Caco-2 (cell line): ENCODE data around the gene TNS1. TPM values are rescaled to one million over a fixed set of nuclear protein-coding genes. Genes with fewer than 3 reads are reported as not detected.

Experiments
- BruUV-seq: library from RNA; stranded (reverse); fragments of 400-500 nt; replicated peaks from 2 replicates; lab custom pipeline; 2021; lab: Mats Ljungman, UMichigan
- CTCF ChIA-PET: fragments of 300-600 bp; sonication (Branson Sonifier 250); formaldehyde crosslinking; loops from one replicate; lab custom pipeline; 2022; ENCODE audit warnings: antibody characterized with exemption; lab: Charles Lee
- POLR2A ChIA-PET: fragments of 300-600 bp; sonication (Branson Sonifier 250); formaldehyde crosslinking; loops from one replicate; lab custom pipeline; 2022; ENCODE audit warnings: antibody characterized with exemption; lab: Charles Lee
- DNase-seq, 2 experiments: peaks; one replicate each; pipeline versions ENCODE4 v3.0.0 to v3.0.0-alpha.2; 2020 to 2022
- H3K27me3 ChIP-seq: replicated peaks from 2 replicates; pipeline ENCODE4 v1.6.0; 2011; ENCODE audit warnings: low read length; ENCODE audit not compliant: control insufficient read depth, insufficient read depth
- H3K36me3 ChIP-seq: 2 replicates; pipeline ENCODE4 v1.5.1; 2011; ENCODE audit warnings: low read length; ENCODE audit not compliant: control insufficient read depth, insufficient read depth
- H3K4me1 ChIP-seq: fragments of 250-450 bp; sonication (Bioruptor Pico); 2 replicates; pipeline ENCODE4 v1.5.1; 2020; ENCODE audit warnings: mild to moderate bottlenecking
- H3K4me3 ChIP-seq: 2 replicates; pipeline ENCODE4 v1.5.1; 2011; ENCODE audit warnings: low read depth, mild to moderate bottlenecking, control low read depth, low read length
- H3K9me3 ChIP-seq: fragments of 250-450 bp; sonication (Bioruptor Pico); 2 replicates; pipeline ENCODE4 v1.5.1; 2020; ENCODE audit warnings: mild to moderate bottlenecking, moderate library complexity
- H3K27ac Mint-ChIP-seq: one replicate; pipeline ENCODE4 v1.8.0; 2022; ENCODE audit warnings: mixed read lengths; ENCODE audit not compliant: unreplicated experiment
- H3K27me3 Mint-ChIP-seq: one replicate; pipeline ENCODE4 v1.8.0; 2022; ENCODE audit warnings: mixed read lengths; ENCODE audit not compliant: insufficient read depth, unreplicated experiment
- H3K36me3 Mint-ChIP-seq: one replicate; pipeline ENCODE4 v1.8.0; 2022; ENCODE audit warnings: mild to moderate bottlenecking, mixed read lengths; ENCODE audit not compliant: insufficient read depth, unreplicated experiment
- H3K4me1 Mint-ChIP-seq: one replicate; pipeline ENCODE4 v1.8.0; 2022; ENCODE audit warnings: low read depth, mixed read lengths; ENCODE audit not compliant: unreplicated experiment
- H3K4me3 Mint-ChIP-seq: one replicate; pipeline ENCODE4 v1.8.0; 2022; ENCODE audit warnings: mild to moderate bottlenecking, moderate library complexity, mixed read lengths; ENCODE audit not compliant: unreplicated experiment
- H3K9me3 Mint-ChIP-seq: one replicate; pipeline ENCODE4 v1.8.0; 2022; ENCODE audit warnings: mixed read lengths; ENCODE audit not compliant: unreplicated experiment
- intact Hi-C: fragments of 100-400 bp; cut with micrococcal nuclease; formaldehyde crosslinking; loops from one replicate; pipeline ENCODE4 v1.10.0; 2022; ENCODE audit not compliant: unreplicated experiment
- total RNA-seq: library from RNA; stranded (reverse); gene quantifications from 2 replicates; pipeline ENCODE4 v1.2.3, GENCODE V29; 2022
- TF ChIP-seq, protein P1 (sequence below), 2 experiments: fragments of 200-600 bp in 1 of 2; IDR thresholded peaks; 1 replicate in 1 of 2; 2 replicates in 1 of 2; pipeline versions ENCODE4 v1.5.1 to v1.8.0; 2011 to 2022; ENCODE audit warnings: antibody characterized with exemption in 1 of 2, control low read depth in 1 of 2, inconsistent platforms in 1 of 2, low read depth in 1 of 2, low read length in 1 of 2, mild to moderate bottlenecking in 1 of 2, moderate library complexity in 1 of 2; ENCODE audit not compliant: insufficient read depth in 1 of 2, severe bottlenecking in 1 of 2, unreplicated experiment in 1 of 2

Gene TNS1
- total RNA-seq, 1 experiment from 2014 or later, result 16.1 TPM

- CTCF ChIA-PET, result interaction anchor here (0.6 to 0.9 kb wide), 2 partner anchors 8 to 19 kb away, joined by 4 to 5 read pairs; no protein-coding TSS in a partner anchor
- no TSS peak for BruUV-seq
- no peaks in the 10 kb centered on the region for H3K27me3 Mint-ChIP-seq
- H3K9me3 ChIP-seq, result no peaks in the 10 kb centered on the region
- H3K27me3 ChIP-seq, result no peaks in the 10 kb centered on the region
- no peak overlapping the region for H3K4me3 Mint-ChIP-seq
- H3K9me3 Mint-ChIP-seq, result no peaks in the 10 kb centered on the region
- H3K36me3 ChIP-seq, result no peaks in the 10 kb centered on the region
- H3K4me1 ChIP-seq, result peaks cover under 1% of the 10 kb centered on the region; the same call in 1 of the 2 replicates
- no peak overlapping the region for H3K27ac Mint-ChIP-seq
- POLR2A ChIA-PET, result no interaction called here
- TF ChIP-seq, protein P1, sequence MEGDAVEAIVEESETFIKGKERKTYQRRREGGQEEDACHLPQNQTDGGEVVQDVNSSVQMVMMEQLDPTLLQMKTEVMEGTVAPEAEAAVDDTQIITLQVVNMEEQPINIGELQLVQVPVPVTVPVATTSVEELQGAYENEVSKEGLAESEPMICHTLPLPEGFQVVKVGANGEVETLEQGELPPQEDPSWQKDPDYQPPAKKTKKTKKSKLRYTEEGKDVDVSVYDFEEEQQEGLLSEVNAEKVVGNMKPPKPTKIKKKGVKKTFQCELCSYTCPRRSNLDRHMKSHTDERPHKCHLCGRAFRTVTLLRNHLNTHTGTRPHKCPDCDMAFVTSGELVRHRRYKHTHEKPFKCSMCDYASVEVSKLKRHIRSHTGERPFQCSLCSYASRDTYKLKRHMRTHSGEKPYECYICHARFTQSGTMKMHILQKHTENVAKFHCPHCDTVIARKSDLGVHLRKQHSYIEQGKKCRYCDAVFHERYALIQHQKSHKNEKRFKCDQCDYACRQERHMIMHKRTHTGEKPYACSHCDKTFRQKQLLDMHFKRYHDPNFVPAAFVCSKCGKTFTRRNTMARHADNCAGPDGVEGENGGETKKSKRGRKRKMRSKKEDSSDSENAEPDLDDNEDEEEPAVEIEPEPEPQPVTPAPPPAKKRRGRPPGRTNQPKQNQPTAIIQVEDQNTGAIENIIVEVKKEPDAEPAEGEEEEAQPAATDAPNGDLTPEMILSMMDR (IDR thresholded peaks at IDR 0.05; ENCODE audit: insufficient read depth in 1 of 2, low read depth in 1 of 2, low read length in 1 of 2, severe bottlenecking in 1 of 2, unreplicated experiment in 1 of 2), result peak in 1 of 2 experiments; percentile 2
- no peak for DNase-seq
- peaks cover 5% of the 10 kb centered on the region for H3K4me1 Mint-ChIP-seq
- H3K4me3 ChIP-seq, result no peak overlapping the region
- intact Hi-C loops, result no loop called here
- no peaks in the 10 kb centered on the region for H3K36me3 Mint-ChIP-seq
Measured at GRCh38 chr2:217909156-217909820, 93.5 kb downstream of the TNS1 start.

- CTCF ChIA-PET, result interaction anchor here (0.9 kb wide), 1 partner anchor 18 kb away, joined by 5 read pairs; no protein-coding TSS in a partner anchor
- Histone ChIP-seq H3K36me3 (no peaks in the 10 kb centered on the region), H3K9me3 (no peaks in the 10 kb centered on the region), H3K4me1 (peaks cover 8% of the 10 kb centered on the region), H3K27me3 (no peaks in the 10 kb centered on the region), H3K4me3 (no peak overlapping the region)
- Mint-ChIP-seq H3K36me3 (no peaks in the 10 kb centered on the region), H3K4me1 (peaks cover 9% of the 10 kb centered on the region), H3K27me3 (no peaks in the 10 kb centered on the region), H3K9me3 (no peaks in the 10 kb centered on the region), H3K27ac (no peak overlapping the region), H3K4me3 (no peak overlapping the region)
- no TSS peak for BruUV-seq
- intact Hi-C loops, result no loop called here
- no peak for DNase-seq
- TF ChIP-seq, protein P1 (IDR thresholded peaks at IDR 0.05; ENCODE audit: insufficient read depth in 1 of 2, low read depth in 1 of 2, low read length in 1 of 2, severe bottlenecking in 1 of 2, unreplicated experiment in 1 of 2), result no peak
- POLR2A ChIA-PET, result no interaction called here
Measured at GRCh38 chr2:217908544-217908943, 94.3 kb downstream of the TNS1 start.

- Mint-ChIP-seq H3K9me3 (no peaks in the 10 kb centered on the region), H3K4me3 (no peak overlapping the region), H3K27me3 (no peaks in the 10 kb centered on the region), H3K4me1 (peaks cover 19% of the 10 kb centered on the region), H3K36me3 (no peaks in the 10 kb centered on the region), H3K27ac (no peak overlapping the region)
- CTCF ChIA-PET, result no interaction called here
- POLR2A ChIA-PET, result no interaction called here
- no peaks in the 10 kb centered on the region for H3K27me3 ChIP-seq
- intact Hi-C loops, result no loop called here
- H3K9me3 ChIP-seq, result no peaks in the 10 kb centered on the region
- no TSS peak for BruUV-seq
- no peaks in the 10 kb centered on the region for H3K36me3 ChIP-seq
- no peak for DNase-seq
- peaks cover 21% of the 10 kb centered on the region for H3K4me1 ChIP-seq
- TF ChIP-seq, protein P1 (IDR thresholded peaks at IDR 0.05; ENCODE audit: insufficient read depth in 1 of 2, low read depth in 1 of 2, low read length in 1 of 2, severe bottlenecking in 1 of 2, unreplicated experiment in 1 of 2), result no peak
- no peak overlapping the region for H3K4me3 ChIP-seq
Measured at GRCh38 chr2:217907266-217907665, 95.5 kb downstream of the TNS1 start.
